GM23338 (cell line): Measurements from ENCODE around the gene YBX2. TPM values are rescaled to one million over a fixed set of nuclear protein-coding genes. Genes with fewer than 3 reads are reported as not detected.

Source experiments
- ATAC-seq: fragments of 200-7000 bp; cut with Tn5 transposase; 3 replicates; pipeline ENCODE4 v1.9.1; 2020
- DNase-seq: peaks from one replicate; pipeline ENCODE4 v3.0.0-alpha.2; 2015; ENCODE audit warnings: low spot score
- H2AFZ ChIP-seq: fragments of 200-600 bp; sonication (generic); 2 replicates; pipeline ENCODE4 v1.8.0; 2016; ENCODE audit warnings: antibody characterized with exemption, mild to moderate bottlenecking, moderate library complexity
- H3F3A ChIP-seq: fragments of 200-600 bp; sonication (generic); replicated peaks from 2 replicates; pipeline ENCODE4 v1.8.0; 2017; ENCODE audit warnings: antibody characterized with exemption, mixed run types, low read depth
- H3K27ac ChIP-seq: fragments of 200-600 bp; sonication (generic); 2 replicates; pipeline ENCODE4 v1.6.1; 2016; ENCODE audit warnings: low read depth
- H3K27me3 ChIP-seq: fragments of 200-600 bp; sonication (generic); 2 replicates; pipeline ENCODE4 v1.8.0; 2016; ENCODE audit warnings: mild to moderate bottlenecking, mixed run types, moderate library complexity; ENCODE audit not compliant: insufficient read depth
- H3K36me3 ChIP-seq: fragments of 200-600 bp; sonication (generic); 2 replicates; pipeline ENCODE4 v1.8.0; 2016; ENCODE audit warnings: mild to moderate bottlenecking; ENCODE audit not compliant: insufficient read depth
- H3K4me1 ChIP-seq: fragments of 200-600 bp; sonication (generic); 2 replicates; pipeline ENCODE4 v1.8.0; 2016; ENCODE audit warnings: mild to moderate bottlenecking, moderate library complexity; ENCODE audit not compliant: insufficient read depth
- H3K4me2 ChIP-seq: fragments of 200-600 bp; sonication (generic); 2 replicates; pipeline ENCODE4 v1.7.1; 2017; ENCODE audit warnings: mixed run types
- H3K4me3 ChIP-seq: fragments of 200-600 bp; sonication (generic); 2 replicates; pipeline ENCODE4 v1.6.1; 2016; ENCODE audit warnings: mixed run types
- H3K79me2 ChIP-seq: fragments of 200-600 bp; sonication (generic); replicated peaks from 2 replicates; pipeline ENCODE4 v1.8.0; 2017; ENCODE audit warnings: mild to moderate bottlenecking; ENCODE audit not compliant: insufficient read depth
- H3K9me2 ChIP-seq: fragments of 200-600 bp; sonication (generic); 2 replicates; pipeline ENCODE4 v1.8.0; 2017; ENCODE audit not compliant: insufficient read depth
- H4K20me1 ChIP-seq: fragments of 200-600 bp; sonication (generic); replicated peaks from 2 replicates; pipeline ENCODE4 v1.8.0; 2017; ENCODE audit warnings: mild to moderate bottlenecking; ENCODE audit not compliant: insufficient read depth
- H3K27ac Mint-ChIP-seq: 2 replicates; pipeline ENCODE4 v1.8.0; 2020; ENCODE audit warnings: inconsistent platforms, mild to moderate bottlenecking, moderate library complexity, mixed read lengths
- H3K27me3 Mint-ChIP-seq: 3 replicates; pipeline ENCODE4 v1.8.0; 2022; ENCODE audit warnings: low read depth, mild to moderate bottlenecking, moderate library complexity, mixed read lengths, inconsistent platforms; ENCODE audit not compliant: insufficient read depth, poor library complexity
- H3K36me3 Mint-ChIP-seq: 3 replicates; pipeline ENCODE4 v1.8.0; 2021; ENCODE audit warnings: low read depth, mild to moderate bottlenecking, inconsistent platforms, moderate library complexity, mixed read lengths
- H3K4me1 Mint-ChIP-seq: 3 replicates; pipeline ENCODE4 v1.8.0; 2020; ENCODE audit warnings: mild to moderate bottlenecking, inconsistent platforms, mixed read lengths
- H3K4me3 Mint-ChIP-seq: 3 replicates; pipeline ENCODE4 v1.8.0; 2021; ENCODE audit warnings: moderate library complexity, mild to moderate bottlenecking, inconsistent platforms, mixed read lengths
- H3K9me3 Mint-ChIP-seq: 3 replicates; pipeline ENCODE4 v1.8.0; 2020; ENCODE audit warnings: moderate library complexity, mild to moderate bottlenecking, inconsistent platforms, mixed read lengths
- CREB1 ChIP-seq: fragments of 250-450 bp; sonication (Bioruptor Pico); IDR thresholded peaks from 2 replicates; pipeline ENCODE4 v1.5.0; 2020; ENCODE audit warnings: low read depth, mild to moderate bottlenecking, moderate library complexity
- CTCF ChIP-seq, 2 experiments: fragments of 200-600 bp in 1 of 2; sonication (generic) in 1 of 2; conservative IDR thresholded peaks; 2 replicates each; pipeline versions ENCODE4 v1.5.1 to v1.6.1; 2016 to 2017; ENCODE audit warnings: antibody characterized with exemption in 2 of 2, low read depth in 2 of 2, mild to moderate bottlenecking in 2 of 2, moderate library complexity in 1 of 2
- ETS1 ChIP-seq: IDR thresholded peaks from 2 replicates; pipeline ENCODE4 v1.6.1; 2016; ENCODE audit warnings: antibody characterized with exemption
- EZH2 ChIP-seq: fragments of 200-600 bp; sonication (generic); IDR thresholded peaks from one replicate; pipeline ENCODE4 v1.8.0; 2017; ENCODE audit warnings: antibody characterized with exemption, mild to moderate bottlenecking, low read depth; ENCODE audit not compliant: unreplicated experiment
- JUNB ChIP-seq: IDR thresholded peaks from one replicate; pipeline ENCODE4 v1.6.1; 2016; ENCODE audit warnings: antibody characterized with exemption; ENCODE audit not compliant: unreplicated experiment
- NANOG ChIP-seq: IDR thresholded peaks from 2 replicates; pipeline ENCODE4 v1.6.1; 2016; ENCODE audit warnings: antibody characterized with exemption, borderline replicate concordance
- REST ChIP-seq: IDR thresholded peaks from one replicate; pipeline ENCODE4 v1.6.1; 2018; ENCODE audit warnings: antibody characterized with exemption; ENCODE audit not compliant: unreplicated experiment
- STAT1 ChIP-seq: IDR thresholded peaks from one replicate; pipeline ENCODE4 v1.6.1; 2016; ENCODE audit warnings: antibody characterized with exemption; ENCODE audit not compliant: unreplicated experiment
- ZNF114 ChIP-seq: fragments of 250-450 bp; sonication (Bioruptor Pico); IDR thresholded peaks from 2 replicates; pipeline ENCODE4 v1.5.0; 2020; ENCODE audit warnings: mild to moderate bottlenecking, moderate library complexity
- ZNF331 ChIP-seq: fragments of 250-450 bp; sonication (Bioruptor Pico); IDR thresholded peaks from 2 replicates; pipeline ENCODE4 v1.5.0; 2020; ENCODE audit warnings: low read depth, mild to moderate bottlenecking, moderate library complexity
- ZNF462 ChIP-seq: fragments of 250-450 bp; sonication (Bioruptor Pico); IDR thresholded peaks from 2 replicates; pipeline ENCODE4 v1.5.0; 2020; ENCODE audit warnings: mild to moderate bottlenecking, moderate library complexity
- polyA plus RNA-seq: library from polyadenylated mRNA; unstranded; fragments of >200 nt; fragmentation: Nextera tagmentation; extraction: Ambion mirVana; gene quantifications from 2 replicates; pipeline ENCODE4 v1.2.1, GENCODE V29; 2016
- total RNA-seq: library from RNA; depleted of rRNA; stranded (reverse); fragments of >200 nt; shearing (Covaris generic); gene quantifications from 2 replicates; pipeline ENCODE4 v1.2.3, GENCODE V29; 2014

The YBX2 gene
- total and polyA plus RNA-seq, 2 experiments from 2014 or later, result 22.5 to 36.5 TPM

- TF ChIP-seq CTCF (conservative IDR thresholded peaks at IDR 0.05; ENCODE audit: low read depth in 2 of 2) (no peak), NANOG (no peak), ZNF114 (CRISPR knock-in tag) (no peak), CREB1 (no peak)
Measured at GRCh38 chr17:7341842-7342241, 47.4 kb upstream of the YBX2 start (continued).

- Histone ChIP-seq H3K4me3 (no peak overlapping the region), H3F3A (peaks cover 21% of the 10 kb centered on the region), H3K27ac (no peak overlapping the region), H3K4me1 (peaks cover 18% of the 10 kb centered on the region), H2AFZ (no peak overlapping the region), H3K79me2 (no peaks in the 10 kb centered on the region), H3K4me2 (no peak overlapping the region), H3K36me3 (no peaks in the 10 kb centered on the region; the same call in 1 of the 2 replicates), H3K27me3 (no peaks in the 10 kb centered on the region), H3K9me2 (no peaks in the 10 kb centered on the region), H4K20me1 (0 out of 2 replicates have a peak, but pooled peaks cover 3% of the 10 kb centered on the region)
- no peak overlapping the region for H3K4me3 Mint-ChIP-seq
- H3K4me1 Mint-ChIP-seq, result peaks cover 21% of the 10 kb centered on the region
- DNase-seq, result no peak
- no peak overlapping the region for H3K27ac Mint-ChIP-seq
- peaks cover 9% of the 10 kb centered on the region for H3K36me3 Mint-ChIP-seq
- no peak for ATAC-seq
- TF ChIP-seq ETS1 (no peak), REST (no peak), JUNB (no peak), ZNF114 (CRISPR knock-in tag) (no peak), EZH2 (no peak), CREB1 (no peak), ZNF462 (no peak), NANOG (no peak), ZNF331 (CRISPR knock-in tag) (no peak), STAT1 (no peak)
- no peaks in the 10 kb centered on the region for H3K9me3 Mint-ChIP-seq
- peaks cover 5% of the 10 kb centered on the region for H3K27me3 Mint-ChIP-seq
Measured at GRCh38 chr17:7340179-7340578, 45.7 kb upstream of the YBX2 start.
